Adrenal gland (tissue), 5 donors: ENCODE data around the gene SYCN.

ENCODE experiments used
- POLR2A ChIP-seq, 2 donors: fragments of 450-650 bp; IDR thresholded peaks; one replicate each; pipeline ENCODE4 v1.6.1; 2017; ENCODE audit warnings: antibody characterized with exemption in 2 of 2, mild to moderate bottlenecking in 2 of 2, moderate library complexity in 1 of 2
- TF ChIP-seq, protein P1 (sequence below), 6 experiments: fragments of 450-650 bp in 4 of 6; fragments of 200-600 bp in 2 of 6; sonication (generic) in 1 of 6; IDR thresholded peaks; 1 replicate in 5 of 6; 2 replicates in 1 of 6; pipeline versions ENCODE4 v1.5.1 to v1.8.0; 2016 to 2021; ENCODE audit warnings: antibody characterized with exemption in 6 of 6, mild to moderate bottlenecking in 2 of 6, moderate library complexity in 1 of 6
- donor health status: DM: no; HTN: no; CAD: no.

DNA sequence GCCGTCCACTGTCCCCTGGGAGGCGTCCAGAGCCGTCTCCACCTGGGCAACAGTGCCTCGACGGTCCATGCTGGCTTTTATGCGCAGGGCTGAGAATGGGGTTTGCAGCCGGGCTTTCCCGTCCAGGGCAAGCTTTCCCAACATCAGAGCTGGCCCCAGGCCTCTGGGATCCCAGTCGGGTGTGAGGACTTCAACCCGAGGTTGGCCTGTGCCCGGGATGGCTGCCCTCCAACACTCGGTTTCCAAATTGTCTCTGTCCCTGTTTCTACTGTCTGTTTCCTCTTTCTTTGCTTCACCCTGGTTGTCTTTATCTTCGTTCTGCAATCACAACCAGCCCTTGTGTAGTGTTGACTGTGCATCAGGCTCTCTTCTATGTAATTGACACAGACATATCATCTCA is 44.7 kb upstream of the SYCN start, which contains the start of gene IFNL4:
- TF ChIP-seq POLR2A (IDR thresholded peaks at IDR 0.05), result no peak
- TF ChIP-seq, protein P1, sequence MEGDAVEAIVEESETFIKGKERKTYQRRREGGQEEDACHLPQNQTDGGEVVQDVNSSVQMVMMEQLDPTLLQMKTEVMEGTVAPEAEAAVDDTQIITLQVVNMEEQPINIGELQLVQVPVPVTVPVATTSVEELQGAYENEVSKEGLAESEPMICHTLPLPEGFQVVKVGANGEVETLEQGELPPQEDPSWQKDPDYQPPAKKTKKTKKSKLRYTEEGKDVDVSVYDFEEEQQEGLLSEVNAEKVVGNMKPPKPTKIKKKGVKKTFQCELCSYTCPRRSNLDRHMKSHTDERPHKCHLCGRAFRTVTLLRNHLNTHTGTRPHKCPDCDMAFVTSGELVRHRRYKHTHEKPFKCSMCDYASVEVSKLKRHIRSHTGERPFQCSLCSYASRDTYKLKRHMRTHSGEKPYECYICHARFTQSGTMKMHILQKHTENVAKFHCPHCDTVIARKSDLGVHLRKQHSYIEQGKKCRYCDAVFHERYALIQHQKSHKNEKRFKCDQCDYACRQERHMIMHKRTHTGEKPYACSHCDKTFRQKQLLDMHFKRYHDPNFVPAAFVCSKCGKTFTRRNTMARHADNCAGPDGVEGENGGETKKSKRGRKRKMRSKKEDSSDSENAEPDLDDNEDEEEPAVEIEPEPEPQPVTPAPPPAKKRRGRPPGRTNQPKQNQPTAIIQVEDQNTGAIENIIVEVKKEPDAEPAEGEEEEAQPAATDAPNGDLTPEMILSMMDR (IDR thresholded peaks at IDR 0.05), result no peak
